Measurements from ENCODE around the gene EEIG1. TPM values are rescaled to one million over a fixed set of nuclear protein-coding genes. Genes with fewer than 3 reads are reported as not detected.

Gene EEIG1
- total RNA-seq, 4 donors from 2014 or later: 7.0 to 22.0 (median 16.3) TPM

GRCh38 chr9:127934986-127935385 lies 45.8 kb downstream of the EEIG1 start:
- Histone ChIP-seq H3K9me3 (no peaks in the 10 kb centered on the region), H3K4me3 (no peak overlapping the region), H3K36me3 (peaks cover 0 to 35% of the 10 kb centered on the region in 2 donors), H3K27ac (no peak overlapping the region), H3K27me3 (peaks cover 6% of the 10 kb centered on the region), H3K4me1 (peaks cover 0 to 58% (median 33%) of the 10 kb centered on the region in 3 donors)
- no peak for ATAC-seq
- WGBS, 2 donors (ENCODE audit: low coverage in 1 of 2): 0 to 33% methylated on average over 1 of the region's 11 CpGs
- TF ChIP-seq EP300 (IDR thresholded peaks at IDR 0.05) (no peak), POLR2AphosphoS5 (IDR thresholded peaks at IDR 0.05) (no peak), CTCF (IDR thresholded peaks at IDR 0.05) (no peak)

GRCh38 chr9:127934248-127934647 lies 46.5 kb downstream of the EEIG1 start:
- Histone ChIP-seq H3K4me3 (no peak overlapping the region), H3K27ac (no peak overlapping the region), H3K27me3 (peaks cover 13% of the 10 kb centered on the region), H3K36me3 (peaks cover 0 to 32% of the 10 kb centered on the region in 2 donors), H3K9me3 (no peaks in the 10 kb centered on the region), H3K4me1 (peaks cover 0 to 60% (median 33%) of the 10 kb centered on the region in 3 donors)
- 72 to 87% methylated on average over 3 to 4 of the region's 4 CpGs for WGBS, 2 donors (ENCODE audit: low coverage in 1 of 2)
- no peak for ATAC-seq
- TF ChIP-seq EP300 (IDR thresholded peaks at IDR 0.05) (no peak), POLR2AphosphoS5 (IDR thresholded peaks at IDR 0.05) (no peak), POLR2A (IDR thresholded peaks at IDR 0.05) (no peak), CTCF (IDR thresholded peaks at IDR 0.05) (no peak)

- 17 to 27% methylated on average over 6 to 14 of the region's 18 CpGs for WGBS, 2 donors (ENCODE audit: low coverage in 1 of 2)
- peaks cover 0 to 61% (median 30%) of the 10 kb centered on the region in 3 donors for H3K4me1 ChIP-seq
- TF ChIP-seq POLR2AphosphoS5 (IDR thresholded peaks at IDR 0.05) (no peak), EP300 (IDR thresholded peaks at IDR 0.05) (no peak), CTCF (IDR thresholded peaks at IDR 0.05) (no peak), POLR2A (IDR thresholded peaks at IDR 0.05) (no peak)
- peak overlapping the region in 1 of 2 donors; percentile 58 for H3K4me3 ChIP-seq
- H3K9me3 ChIP-seq: no peaks in the 10 kb centered on the region
- peaks cover 43% of the 10 kb centered on the region for H3K27me3 ChIP-seq
- H3K36me3 ChIP-seq: peaks cover 0 to 31% of the 10 kb centered on the region in 2 donors
- no peak overlapping the region for H3K27ac ChIP-seq
- no peak for ATAC-seq
Observed at GRCh38 chr9:127931092-127931881, 49.5 kb downstream of the EEIG1 start.

Other genes with a start within 250 kb of the EEIG1 start
- 1 to 10 TPM; 5.9 to 8.9 (median 7.6) TPM for gene TOR2A, start 245.7 kb downstream of the EEIG1 start, total RNA-seq
- 10 to 100 TPM in 1 of 4 donors, 1 to 10 TPM in 3; 6.1 to 12.1 (median 8.5) TPM for gene SH2D3C, start 202.3 kb downstream of the EEIG1 start, total RNA-seq
- 10 to 100 TPM; 81.8 to 92.8 (median 86.5) TPM for gene CDK9, start 195.0 kb downstream of the EEIG1 start, total RNA-seq
- gene FPGS, start 178.1 kb downstream of the EEIG1 start, total RNA-seq: 10 to 100 TPM; 42.5 to 91.4 (median 63.2) TPM
- gene ENG, start 126.3 kb downstream of the EEIG1 start, total RNA-seq: 10 to 100 TPM; 21.3 to 76.5 (median 48.0) TPM
- gene AK1, start 103.3 kb downstream of the EEIG1 start, total RNA-seq: 10 to 100 TPM; 46.7 to 73.9 (median 49.7) TPM
- 100 to 1,000 TPM; 112 to 146 (median 132) TPM for gene ST6GALNAC6, start 81.4 kb downstream of the EEIG1 start, total RNA-seq
- gene ST6GALNAC4, start 63.9 kb downstream of the EEIG1 start, total RNA-seq: 10 to 100 TPM; 25.2 to 49.7 (median 31.7) TPM
- gene PIP5KL1, start 50.2 kb downstream of the EEIG1 start, total RNA-seq: 1 to 10 TPM in 2 of 4 donors, under 1 TPM in 1, not detected in 1; 0.66 to 3.4 (median 3.1) TPM
- 10 to 100 TPM in 2 of 4 donors, 1 to 10 TPM in 2; 8.9 to 15.0 (median 11.2) TPM for gene DPM2, start 43.1 kb downstream of the EEIG1 start, total RNA-seq
- gene NAIF1, start 86.3 kb upstream of the EEIG1 start, total RNA-seq: 10 to 100 TPM in 1 of 4 donors, 1 to 10 TPM in 3; 5.3 to 11.4 (median 8.6) TPM
- 10 to 100 TPM; 16.1 to 64.1 (median 18.3) TPM for gene SLC25A25, start 87.2 kb upstream of the EEIG1 start, total RNA-seq
- gene PTGES2, start 146.7 kb upstream of the EEIG1 start, total RNA-seq: 10 to 100 TPM; 46.1 to 85.8 (median 57.5) TPM
- gene LCN2, start 168.5 kb upstream of the EEIG1 start, total RNA-seq: 100 to 1,000 TPM in 1 of 4 donors, 1 to 10 TPM in 1, under 1 TPM in 1, not detected in 1; 0.58 to 222 (median 1.4) TPM
- 100 to 1,000 TPM; 139 to 165 (median 145) TPM for gene BBLN, start 179.3 kb upstream of the EEIG1 start, total RNA-seq
- gene CIZ1, start 210.6 kb upstream of the EEIG1 start, total RNA-seq: 10 to 100 TPM; 41.7 to 83.9 (median 58.1) TPM
- gene DNM1, start 222.4 kb upstream of the EEIG1 start, total RNA-seq: 10 to 100 TPM in 2 of 4 donors, 1 to 10 TPM in 2; 8.6 to 22.3 (median 14.4) TPM